NCI-H146 treated with DMSO at 0.1 percent for 48 hours (cell line): Measurements from ENCODE around the gene CNOT11.

Source experiments
- DNase-seq: peaks from one replicate; lab custom pipeline; 2025; ENCODE audit not compliant: unreplicated experiment; lab: John Stamatoyannopoulos, UW

Gene CNOT11

GRCh38 chr2:101274142-101274541 is 21.5 kb downstream of the CNOT11 start:
- no peak for DNase-seq

- no peak for DNase-seq
Observed at GRCh38 chr2:101277111-101277510, 24.4 kb downstream of the CNOT11 start.

GRCh38 chr2:101278925-101279324 is 26.2 kb downstream of the CNOT11 start:
- DNase-seq: no peak

- no peak for DNase-seq
Observed at GRCh38 chr2:101281482-101281881, 28.8 kb downstream of the CNOT11 start.

- no peak for DNase-seq
Observed at GRCh38 chr2:101282980-101283379, 30.3 kb downstream of the CNOT11 start.

GRCh38 chr2:101286684-101287083 is 34.0 kb downstream of the CNOT11 start:
- no peak for DNase-seq

- no peak for DNase-seq
Observed at GRCh38 chr2:101287303-101287702, 34.6 kb downstream of the CNOT11 start.

- DNase-seq: no peak
Observed at GRCh38 chr2:101290711-101291110, 38.0 kb downstream of the CNOT11 start.

GRCh38 chr2:101291973-101292372 is 39.3 kb downstream of the CNOT11 start:
- no peak for DNase-seq

GRCh38 chr2:101293544-101293943 is 40.9 kb downstream of the CNOT11 start:
- DNase-seq: no peak

GRCh38 chr2:101294861-101295260 is 42.2 kb downstream of the CNOT11 start:
- no peak for DNase-seq

GRCh38 chr2:101295895-101296294 is 43.2 kb downstream of the CNOT11 start:
- no peak for DNase-seq

GRCh38 chr2:101296371-101296770 is 43.7 kb downstream of the CNOT11 start:
- no peak for DNase-seq

- DNase-seq: no peak
Observed at GRCh38 chr2:101297383-101297782, 44.7 kb downstream of the CNOT11 start.

GRCh38 chr2:101299604-101300003 is 46.9 kb downstream of the CNOT11 start:
- DNase-seq: no peak

- DNase-seq: no peak
Observed at GRCh38 chr2:101300164-101300563, 47.5 kb downstream of the CNOT11 start.

- no peak for DNase-seq
Observed at GRCh38 chr2:101300836-101301235, 48.1 kb downstream of the CNOT11 start.

- DNase-seq: no peak
Observed at GRCh38 chr2:101302016-101302415, 49.3 kb downstream of the CNOT11 start.

GRCh38 chr2:101303688-101304087 is 51.0 kb downstream of the CNOT11 start:
- no peak for DNase-seq

GRCh38 chr2:101305035-101305434 is 52.3 kb downstream of the CNOT11 start:
- no peak for DNase-seq

GRCh38 chr2:101305492-101306078 is 52.9 kb downstream of the CNOT11 start:
- DNase-seq: no peak

- no peak for DNase-seq
Observed at GRCh38 chr2:101306410-101306809, 53.7 kb downstream of the CNOT11 start.

GRCh38 chr2:101307503-101307902 is 54.8 kb downstream of the CNOT11 start:
- DNase-seq: no peak
